Smooth muscle cell (in vitro differentiated cells): ENCODE measurements around the gene RBMS3. TPM values are rescaled to one million over a fixed set of nuclear protein-coding genes. Genes with fewer than 3 reads are reported as not detected.

Source experiments
- DNase-seq: peaks from one replicate; lab custom pipeline; 2025; ENCODE audit not compliant: unreplicated experiment; lab: John Stamatoyannopoulos, UW
- H2AFZ ChIP-seq: fragments of 200-600 bp; sonication (generic); 2 replicates; pipeline ENCODE4 v1.6.0; 2016; ENCODE audit warnings: antibody characterized with exemption, low read depth, mild to moderate bottlenecking
- H3F3A ChIP-seq: fragments of 200-600 bp; sonication (generic); 2 replicates; pipeline ENCODE4 v1.6.0; 2017; ENCODE audit warnings: antibody characterized with exemption, low read depth
- H3K27ac ChIP-seq: fragments of 200-600 bp; sonication (generic); 2 replicates; pipeline ENCODE4 v1.5.1; 2016; ENCODE audit warnings: low read depth, mild to moderate bottlenecking
- H3K27me3 ChIP-seq: fragments of 200-600 bp; sonication (generic); 2 replicates; pipeline ENCODE4 v1.6.1; 2016; ENCODE audit warnings: low read depth, mild to moderate bottlenecking
- H3K36me3 ChIP-seq: fragments of 200-600 bp; sonication (generic); 2 replicates; pipeline ENCODE4 v1.5.1; 2016; ENCODE audit warnings: low read depth
- H3K4me1 ChIP-seq: fragments of 200-600 bp; sonication (generic); 2 replicates; pipeline ENCODE4 v1.5.1; 2016; ENCODE audit warnings: low read depth
- H3K4me2 ChIP-seq: fragments of 200-600 bp; sonication (generic); 2 replicates; pipeline ENCODE4 v1.6.0; 2016; ENCODE audit warnings: mild to moderate bottlenecking
- H3K4me3 ChIP-seq: fragments of 200-600 bp; sonication (generic); 2 replicates; pipeline ENCODE4 v1.5.1; 2016; ENCODE audit warnings: mild to moderate bottlenecking
- H3K79me2 ChIP-seq: fragments of 200-600 bp; sonication (generic); 2 replicates; pipeline ENCODE4 v1.6.0; 2016; ENCODE audit warnings: low read depth, mild to moderate bottlenecking
- H3K9ac ChIP-seq: fragments of 200-600 bp; sonication (generic); 2 replicates; pipeline ENCODE4 v1.6.0; 2016; ENCODE audit warnings: low read depth
- H3K9me3 ChIP-seq: fragments of 200-600 bp; sonication (generic); replicated peaks from 2 replicates; pipeline ENCODE4 v1.5.1; 2016; ENCODE audit warnings: low read depth
- H4K20me1 ChIP-seq: fragments of 200-600 bp; sonication (generic); 2 replicates; pipeline ENCODE4 v1.6.0; 2016; ENCODE audit warnings: low read depth
- CTCF ChIP-seq: fragments of 200-600 bp; sonication (generic); IDR thresholded peaks from 2 replicates; pipeline ENCODE4 v1.5.1; 2017; ENCODE audit warnings: borderline replicate concordance, mild to moderate bottlenecking, antibody characterized with exemption; ENCODE audit not compliant: insufficient read depth, poor library complexity, severe bottlenecking
- WGBS: methylation state at CpG from one replicate; pipeline ENCODE4 v1.1.7; 2016; ENCODE audit warnings: low lambda C conversion rate; 5-methylcytosine and 5-hydroxymethylcytosine counted together
- polyA plus RNA-seq: library from polyadenylated mRNA; unstranded; fragments of >200 nt; fragmentation: Nextera tagmentation; extraction: Ambion mirVana; gene quantifications from 2 replicates; pipeline ENCODE4 v1.2.1, GENCODE V29; 2016
- total RNA-seq: library from RNA; depleted of rRNA; stranded (reverse); fragments of >200 nt; gene quantifications from 2 replicates; pipeline ENCODE4 v1.2.3, GENCODE V29; 2014

Gene RBMS3
- total and polyA plus RNA-seq, 2 experiments from 2014 or later, result 42.9 to 50.6 TPM

- peaks cover 3% of the 10 kb centered on the region for H3K4me1 ChIP-seq
- H3F3A ChIP-seq, result no peaks in the 10 kb centered on the region
- no peak overlapping the region for H2AFZ ChIP-seq
- WGBS, result 82% methylated on average over 5 of the region's 5 CpGs
- H3K27me3 ChIP-seq, result no peaks in the 10 kb centered on the region
- H3K4me3 ChIP-seq, result no peak overlapping the region
- H3K9me3 ChIP-seq, result no peaks in the 10 kb centered on the region
- H4K20me1 ChIP-seq, result no peaks in the 10 kb centered on the region
- peak overlapping the region; percentile 18 for H3K4me2 ChIP-seq
- no peak overlapping the region for H3K27ac ChIP-seq
- no peak for TF ChIP-seq CTCF
- H3K9ac ChIP-seq, result no peak overlapping the region
- H3K79me2 ChIP-seq, result peaks cover 40% of the 10 kb centered on the region
- DNase-seq, result no peak
- H3K36me3 ChIP-seq, result no peaks in the 10 kb centered on the region
Measured at GRCh38 chr3:29486096-29486495, 205.2 kb downstream of the RBMS3 start.

- Histone ChIP-seq H3K4me1 (peaks cover 3% of the 10 kb centered on the region), H2AFZ (no peak overlapping the region), H3K27me3 (no peaks in the 10 kb centered on the region), H3K9ac (no peak overlapping the region), H3K4me3 (no peak overlapping the region), H3K36me3 (no peaks in the 10 kb centered on the region), H3K4me2 (no peak overlapping the region), H4K20me1 (no peaks in the 10 kb centered on the region), H3K79me2 (peaks cover 39% of the 10 kb centered on the region), H3K27ac (no peak overlapping the region), H3F3A (no peaks in the 10 kb centered on the region), H3K9me3 (no peaks in the 10 kb centered on the region)
- 94% methylated on average over 2 of the region's 2 CpGs for WGBS
- no peak for TF ChIP-seq CTCF
- no peak for DNase-seq
Measured at GRCh38 chr3:29486917-29487316, 206.0 kb downstream of the RBMS3 start.

GRCh38 chr3:29488922-29489321 lies 208.1 kb downstream of the RBMS3 start:
- Histone ChIP-seq H3K9me3 (no peaks in the 10 kb centered on the region), H3K4me1 (peaks cover 3% of the 10 kb centered on the region), H3K27ac (no peak overlapping the region), H3K79me2 (peaks cover 29% of the 10 kb centered on the region), H3K36me3 (no peaks in the 10 kb centered on the region), H3K4me2 (no peak overlapping the region), H2AFZ (no peak overlapping the region), H4K20me1 (no peaks in the 10 kb centered on the region), H3K9ac (no peak overlapping the region), H3K4me3 (no peak overlapping the region), H3F3A (peaks cover 5% of the 10 kb centered on the region), H3K27me3 (no peaks in the 10 kb centered on the region)
- TF ChIP-seq CTCF, result no peak
- 25% methylated on average over 1 of the region's 1 CpG for WGBS
- DNase-seq, result no peak

- no peak for TF ChIP-seq CTCF
- Histone ChIP-seq H3K9me3 (no peaks in the 10 kb centered on the region), H3K9ac (no peak overlapping the region), H3K4me2 (no peak overlapping the region), H3K4me3 (no peak overlapping the region), H3K36me3 (no peaks in the 10 kb centered on the region), H3K79me2 (peaks cover 5% of the 10 kb centered on the region), H3K27me3 (no peaks in the 10 kb centered on the region), H3K4me1 (no peaks in the 10 kb centered on the region), H3F3A (peaks cover 7% of the 10 kb centered on the region), H4K20me1 (no peaks in the 10 kb centered on the region), H2AFZ (no peak overlapping the region), H3K27ac (no peak overlapping the region)
- no peak for DNase-seq
- WGBS, result 99% methylated on average over 3 of the region's 3 CpGs
Measured at GRCh38 chr3:29493109-29493508, 212.2 kb downstream of the RBMS3 start.
